AG09319 (cell line): ENCODE measurements around the gene CDH15.
A peak's percentile ranks its signal among the peaks of the same experiment; 100 is the strongest.
"Not testable (repeated sequence)": the region's sequence is repeated elsewhere in the genome, so short reads cannot be mapped to it uniquely, and the experiment has no call there.

Source experiments
- DNase-seq: peaks from one replicate; pipeline ENCODE4 v3.0.0-alpha.2; 2010; ENCODE audit warnings: low read depth; ENCODE audit errors: extremely low read depth
- CTCF ChIP-seq: IDR thresholded peaks from 2 replicates; pipeline ENCODE4 v1.5.1; 2011; ENCODE audit warnings: low read depth, mild to moderate bottlenecking, inconsistent platforms, low read length, moderate library complexity

CDH15 gene

GRCh38 chr16:89164847-89165680 is 6.5 kb upstream of the CDH15 start:
- no peak for TF ChIP-seq CTCF
- no peak for DNase-seq

DNA sequence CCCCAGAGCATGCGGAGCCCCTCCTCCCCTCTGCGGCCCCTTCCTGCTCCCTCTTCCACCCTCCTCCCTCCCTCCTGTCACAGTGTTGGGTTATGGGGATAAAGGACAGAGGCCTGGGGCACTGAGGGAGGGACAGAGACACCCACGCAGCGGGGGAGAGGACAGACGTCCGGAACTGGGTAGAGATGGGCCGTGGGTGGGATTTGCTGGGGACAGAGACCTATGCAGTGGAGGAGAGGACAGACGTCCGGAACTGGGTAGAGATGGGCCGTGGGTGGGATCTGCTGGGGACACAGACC is 5.9 kb upstream of the CDH15 start:
- not testable (repeated sequence) for DNase-seq

GRCh38 chr16:89166696-89167424 is 4.7 kb upstream of the CDH15 start:
- TF ChIP-seq CTCF = no peak
- no peak for DNase-seq

DNA sequence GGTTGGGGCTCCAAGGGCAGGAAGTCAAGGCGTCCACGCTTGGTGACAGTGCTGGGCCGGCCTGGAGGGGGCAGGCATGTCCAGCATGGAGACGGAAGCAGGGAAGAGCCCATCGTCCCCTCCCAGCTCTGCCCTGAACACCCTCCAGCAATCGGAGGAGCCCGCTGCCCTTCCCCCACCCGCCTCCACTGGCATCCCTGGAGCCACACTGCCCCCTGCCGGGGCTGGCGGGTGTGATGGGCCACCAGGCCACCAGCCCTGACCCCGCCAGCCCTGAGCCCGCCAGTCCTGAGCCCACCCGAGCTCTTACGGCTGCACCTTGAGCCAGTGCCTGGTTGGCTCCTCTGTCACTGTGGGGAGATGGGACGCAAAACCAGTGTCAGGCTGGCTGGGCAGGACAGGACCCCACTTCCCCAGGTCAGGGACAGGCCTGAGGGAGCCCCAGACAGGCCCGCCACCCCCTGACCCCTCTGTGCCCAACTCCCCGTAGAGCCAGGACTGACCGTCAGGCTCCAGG is 4.1 kb upstream of the CDH15 start:
- peak; percentile 83 for TF ChIP-seq CTCF
- DNase-seq = peak; percentile 44

DNA sequence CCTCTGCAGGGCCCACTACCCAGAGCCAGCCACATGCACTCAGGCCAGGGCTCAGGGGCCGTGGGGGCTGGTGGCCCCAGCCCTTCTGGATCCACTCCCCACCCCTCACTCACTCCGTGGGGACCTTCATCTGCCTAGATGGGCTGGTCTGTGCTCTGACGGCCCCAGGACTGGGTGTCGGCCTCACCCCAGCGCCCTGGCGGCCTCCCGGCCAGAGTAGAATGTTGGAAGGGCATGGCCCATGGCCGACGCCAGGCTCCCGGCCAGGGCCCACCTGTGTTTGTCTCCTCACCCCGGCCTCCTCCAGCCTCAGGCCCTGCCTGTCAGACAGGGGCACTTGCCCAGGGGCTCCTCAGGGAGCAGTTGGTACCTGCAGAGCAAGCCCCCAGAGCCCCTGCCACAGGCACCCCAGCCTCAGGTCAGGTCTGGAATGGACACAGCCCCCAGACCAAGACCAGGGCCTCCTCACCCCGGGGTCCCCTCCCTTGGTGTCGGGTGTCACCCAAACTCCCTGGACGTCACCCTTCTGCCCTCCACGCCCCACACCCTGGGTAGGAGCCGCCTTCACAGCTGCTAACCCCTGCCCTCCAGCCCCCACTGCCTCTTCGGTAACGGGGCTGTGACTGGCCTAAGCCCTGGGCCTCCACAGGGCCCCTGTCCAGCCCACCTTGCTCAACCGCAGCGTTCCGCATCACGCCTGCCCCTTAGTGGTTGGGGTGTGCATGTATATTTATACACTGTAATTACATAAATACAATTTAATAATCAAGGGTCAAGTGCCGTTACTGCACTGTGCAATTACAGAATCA is 3.0 kb upstream of the CDH15 start:
- no peak for TF ChIP-seq CTCF
- no peak for DNase-seq

DNA sequence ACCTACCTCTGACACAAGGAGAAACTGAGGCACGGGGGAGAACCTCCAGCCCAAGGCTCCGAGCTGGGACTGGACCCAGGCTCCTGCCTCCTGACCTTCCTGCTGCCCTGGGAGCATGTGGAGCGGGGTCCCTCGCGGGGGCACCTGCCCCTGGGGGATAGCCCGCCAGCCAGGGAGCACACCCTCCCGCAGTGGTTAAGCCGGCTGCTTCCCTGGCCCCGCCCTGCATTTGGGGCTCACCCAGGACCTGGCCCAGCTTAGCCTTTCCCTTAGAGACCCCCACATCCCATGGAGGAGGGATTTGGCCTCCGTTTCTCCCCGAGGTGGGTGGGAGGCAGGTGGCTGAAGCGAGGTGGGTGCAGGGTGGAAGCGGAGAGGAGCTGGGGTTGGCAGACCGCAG is 1.8 kb upstream of the CDH15 start:
- TF ChIP-seq CTCF = no peak
- no peak for DNase-seq

DNA sequence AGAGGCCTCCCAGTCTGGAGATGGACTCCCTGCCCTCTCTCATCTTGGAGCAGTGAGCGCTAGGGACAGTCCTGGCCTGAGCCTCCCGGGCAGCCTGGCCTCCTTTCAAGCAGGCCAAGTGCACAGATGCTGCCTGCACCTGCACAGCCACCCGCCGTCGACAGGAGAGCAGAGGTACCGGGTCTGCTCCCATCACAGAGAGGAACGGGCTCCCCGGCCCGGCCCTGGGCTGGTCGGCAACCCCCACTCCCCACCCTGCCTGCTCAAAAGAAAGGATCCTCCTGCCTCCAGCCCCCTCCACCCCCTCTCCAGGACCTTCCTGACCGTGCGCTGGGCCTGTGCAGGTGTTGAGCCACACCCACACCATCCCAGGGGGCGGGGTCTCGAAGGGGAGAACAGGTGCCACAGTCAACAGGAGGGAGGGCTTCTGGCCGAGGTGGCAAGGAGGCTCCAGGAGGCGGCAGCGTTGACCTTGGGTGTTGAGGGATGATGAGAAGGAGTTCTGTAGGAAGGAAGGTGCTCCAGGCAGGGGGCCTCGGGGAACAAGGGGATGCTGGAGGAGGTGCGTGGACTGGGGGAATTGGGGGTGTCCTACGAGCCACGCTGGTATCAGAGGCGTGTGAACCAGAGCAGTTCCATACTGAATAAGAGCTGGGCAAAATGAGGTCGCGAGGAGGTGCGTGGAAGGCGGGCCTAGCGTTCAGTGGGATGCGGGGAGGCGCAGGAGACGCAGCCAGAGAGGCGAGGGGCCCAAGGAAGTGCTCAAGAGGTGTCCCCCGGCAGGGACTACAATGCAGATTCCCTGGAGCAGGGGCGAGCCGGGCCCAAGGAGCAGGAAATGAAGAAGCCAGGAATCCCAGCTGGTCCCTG is 967 bp upstream of the CDH15 start:
- DNase-seq = no peak
- no peak for TF ChIP-seq CTCF
